K562 (cell line): Measurements from ENCODE around the gene CDH7. TPM values are rescaled to one million over a fixed set of nuclear protein-coding genes. Genes with fewer than 3 reads are reported as not detected.

Experiments used
- ATAC-seq: fragments of 200-7000 bp; cut with Tn5 transposase; 3 replicates; pipeline ENCODE4 v1.9.1; 2020; ENCODE audit warnings: moderate library complexity
- BruUV-seq: library from RNA; stranded (reverse); fragments of 400-500 nt; replicated peaks from 2 replicates; lab custom pipeline; 2021; lab: Mats Ljungman, UMichigan
- CTCF ChIA-PET: fragments of 300-600 bp; formaldehyde crosslinking; extraction: SDS; loops from one replicate; lab custom pipeline; 2021; ENCODE audit warnings: low intra/inter-chr PET ratio; lab: Yijun Ruan, JAX
- POLR2A ChIA-PET: fragments of 300-600, 350-650 bp; sonication (Branson Sonifier 250); formaldehyde crosslinking; extraction: SDS; loops from one replicate; lab custom pipeline; 2021; ENCODE audit warnings: antibody characterized with exemption, inconsistent platforms; lab: Yijun Ruan, JAX
- DNase-seq, 4 experiments: peaks; one replicate each; pipeline versions ENCODE4 v3.0.0 to v3.0.0-alpha.2; 2011 to 2018; ENCODE audit warnings: low spot score in 3 of 4, mixed read lengths in 3 of 4; ENCODE audit errors: extremely low read depth in 1 of 4
- FAIRE-seq: peaks from 2 replicates; lab custom pipeline; 2011; peaks lifted over from hg19 to GRCh38; lab: Jason Lieb, UNC
- H2AFZ ChIP-seq: 2 replicates; pipeline ENCODE4 v1.6.0; 2011; ENCODE audit warnings: low read depth, low read length, control low read depth, inconsistent platforms
- H3K27ac ChIP-seq: fragments of 200-600 bp; 3 replicates; pipeline ENCODE4 v1.8.0; 2011; ENCODE audit warnings: low read depth, mild to moderate bottlenecking, control low read depth, inconsistent platforms, low read length, moderate library complexity, mixed read lengths; ENCODE audit errors: extremely low read depth
- H3K27me3 ChIP-seq, 2 experiments: fragments of 300-600 bp in 1 of 2; 2 replicates in 1 of 2; 3 replicates in 1 of 2; pipeline versions ENCODE4 v1.6.0 to v1.8.0; 2011; ENCODE audit warnings: inconsistent platforms in 2 of 2, low read length in 2 of 2, mild to moderate bottlenecking in 1 of 2, mixed read lengths in 1 of 2, moderate library complexity in 1 of 2; ENCODE audit not compliant: control insufficient read depth in 2 of 2, insufficient read depth in 2 of 2
- H3K36me3 ChIP-seq: fragments of 300-600 bp; 3 replicates; pipeline ENCODE4 v1.8.0; 2011; ENCODE audit warnings: mild to moderate bottlenecking, low read length, inconsistent platforms; ENCODE audit not compliant: control insufficient read depth, insufficient read depth
- H3K4me1 ChIP-seq, 2 experiments: fragments of 200-600 bp in 1 of 2; replicated peaks in 1 of 2; 2 replicates in 1 of 2; 3 replicates in 1 of 2; pipeline versions ENCODE4 v1.5.1 to v1.8.0; 2011; ENCODE audit warnings: inconsistent platforms in 2 of 2, low read length in 2 of 2, mild to moderate bottlenecking in 1 of 2, mixed read lengths in 1 of 2, moderate library complexity in 1 of 2; ENCODE audit not compliant: control insufficient read depth in 2 of 2, insufficient read depth in 2 of 2
- H3K4me2 ChIP-seq: 2 replicates; pipeline ENCODE4 v1.6.1; 2011; ENCODE audit warnings: low read length, control low read depth, inconsistent platforms, mixed read lengths; ENCODE audit not compliant: insufficient read depth
- H3K4me3 ChIP-seq: fragments of 200-600 bp; sonication (generic), shearing (Covaris generic); 2 replicates; pipeline ENCODE4 v1.5.1; 2016; ENCODE audit warnings: control low read depth, inconsistent platforms
- H3K79me2 ChIP-seq: fragments of 200-600 bp; 3 replicates; pipeline ENCODE4 v1.8.0; 2011; ENCODE audit warnings: low read length, inconsistent platforms; ENCODE audit not compliant: control insufficient read depth, insufficient read depth
- H3K9ac ChIP-seq, 2 experiments: 2 replicates each; pipeline versions ENCODE4 v1.6.0 to v1.6.1; 2011; ENCODE audit warnings: low read depth in 2 of 2, low read length in 2 of 2, control low read depth in 1 of 2, inconsistent platforms in 1 of 2, mild to moderate bottlenecking in 1 of 2, mixed read lengths in 1 of 2; ENCODE audit not compliant: insufficient read depth in 1 of 2
- H3K9me1 ChIP-seq: one replicate; pipeline ENCODE4 v1.6.0; 2011; ENCODE audit warnings: inconsistent platforms, mild to moderate bottlenecking, low read length, moderate library complexity; ENCODE audit not compliant: control insufficient read depth, insufficient read depth
- H3K9me3 ChIP-seq: replicated peaks from 2 replicates; pipeline ENCODE4 v1.5.1; 2011; ENCODE audit warnings: low read depth, low read length, inconsistent platforms; ENCODE audit not compliant: control insufficient read depth, insufficient read depth
- H4K20me1 ChIP-seq: replicated peaks from 2 replicates; pipeline ENCODE4 v1.6.1; 2011; ENCODE audit warnings: low read length, inconsistent platforms, mixed read lengths; ENCODE audit not compliant: control insufficient read depth, insufficient read depth
- ATF7 ChIP-seq: fragments of 450-650 bp; IDR thresholded peaks from 2 replicates; pipeline ENCODE4 v1.7.1; 2014; ENCODE audit warnings: mild to moderate bottlenecking, moderate library complexity
- BACH1 ChIP-seq: fragments of 200-800 bp; sonication (Bioruptor generic); IDR thresholded peaks from 2 replicates; pipeline ENCODE4 v1.6.1; 2016; ENCODE audit warnings: missing genetic modification characterization, missing compliant biosample characterization
- FOXA3 ChIP-seq, 2 experiments: fragments of 450-650 bp in 1 of 2; sonication (generic) in 1 of 2; formaldehyde crosslinking; IDR thresholded peaks in 1 of 2; conservative IDR thresholded peaks in 1 of 2; 2 replicates each; pipeline versions ENCODE4 v1.4.0 to v1.8.0; 2020 to 2022; ENCODE audit warnings: mild to moderate bottlenecking in 2 of 2, missing genetic modification reagents in 1 of 2
- HNRNPK ChIP-seq: fragments of 200-400 bp; formaldehyde crosslinking; IDR thresholded peaks from one replicate; pipeline ENCODE4 v1.6.1; 2018; ENCODE audit warnings: mild to moderate bottlenecking, low read depth, low read length; ENCODE audit not compliant: poor library complexity, severe bottlenecking
- KDM2B ChIP-seq: fragments of 250-450 bp; sonication (Bioruptor Pico); IDR thresholded peaks from 2 replicates; pipeline ENCODE4 v1.8.0; 2021; ENCODE audit warnings: mild to moderate bottlenecking, moderate library complexity
- L3MBTL2 ChIP-seq: fragments of 450-650 bp; IDR thresholded peaks from 2 replicates; pipeline ENCODE4 v1.6.1; 2016; ENCODE audit warnings: mild to moderate bottlenecking, moderate library complexity
- MAFK ChIP-seq: IDR thresholded peaks from 2 replicates; pipeline ENCODE4 v1.6.1; 2011; ENCODE audit warnings: low read length, improper control_type of control experiment
- RBFOX2 ChIP-seq: fragments of 200-400 bp; formaldehyde crosslinking; IDR thresholded peaks from 2 replicates; pipeline ENCODE4 v1.6.1; 2017; ENCODE audit warnings: low read depth, mild to moderate bottlenecking, low read length, moderate library complexity
- TCF7 ChIP-seq: sonication (generic); IDR thresholded peaks from 2 replicates; pipeline ENCODE4 v1.6.1; 2016; ENCODE audit warnings: antibody characterized with exemption, borderline replicate concordance
- ZNF134 ChIP-seq: fragments of 250-450 bp; sonication (Bioruptor Pico); conservative IDR thresholded peaks from 2 replicates; pipeline ENCODE4 v1.4.0; 2020
- ZNF354B ChIP-seq: fragments of 250-450 bp; sonication (Bioruptor Pico); IDR thresholded peaks from 2 replicates; pipeline ENCODE4 v1.4.0; 2020
- ZNF449 ChIP-seq: fragments of 250-450 bp; sonication (Bioruptor Pico); IDR thresholded peaks from 2 replicates; pipeline ENCODE4 v1.8.0; 2022; ENCODE audit warnings: moderate library complexity, mild to moderate bottlenecking, inconsistent platforms
- ZNF589 ChIP-seq: fragments of 200-800 bp; sonication (Bioruptor generic); IDR thresholded peaks from 2 replicates; pipeline ENCODE4 v1.6.1; 2016; ENCODE audit warnings: low read depth, missing genetic modification characterization, missing compliant biosample characterization
- ZNF79 ChIP-seq: fragments of 250-450 bp; sonication (Bioruptor Pico); IDR thresholded peaks from 2 replicates; pipeline ENCODE4 v1.4.0; 2020; ENCODE audit warnings: low read depth, mild to moderate bottlenecking, moderate library complexity
- WGBS: fragments of 100-300 bp; shearing (Covaris generic); methylation state at CpG from one replicate; pipeline ENCODE4 v1.1.6; 2016; ENCODE audit warnings: low coverage, mixed read lengths; ENCODE audit not compliant: insufficient coverage; ENCODE audit errors: missing lambda C conversion rate; 5-methylcytosine and 5-hydroxymethylcytosine counted together
- in situ Hi-C: fragments of 300-500 bp; cut with MboI; formaldehyde crosslinking; loops from 4 replicates; pipeline ENCODE4 v1.15.0; 2018; ENCODE audit warnings: inconsistent platforms, mixed read lengths
- intact Hi-C: fragments of 100-400 bp; cut with micrococcal nuclease; formaldehyde crosslinking; loops from 2 replicates; pipeline ENCODE4 v1.14.2; 2022
- polyA plus RNA-seq, 8 experiments: library from polyadenylated mRNA; depleted of rRNA in 4 of 8; stranded (reverse) in 5 of 8; unstranded in 3 of 8; fragments of >200 nt; fragmentation: Nextera tagmentation in 2 of 8; fragmentation: Illumina TruSeq in 1 of 8; extraction: Ambion mirVana in 2 of 8; extraction: Trizol in 1 of 8; gene quantifications; 2 replicates each; pipeline versions ENCODE4 v1.2.1 to v1.2.3, GENCODE V29; 2011 to 2014; ENCODE audit warnings: inconsistent platforms in 1 of 8, missing spikeins in 1 of 8
- total RNA-seq, 7 experiments: library from RNA; depleted of rRNA in 6 of 7; stranded (reverse); fragments of >200 nt in 6 of 7; fragmentation: Illumina TruSeq in 2 of 7; extraction: Trizol in 2 of 7; gene quantifications; 2 replicates each; pipeline versions ENCODE4 v1.2.1 to v1.2.3, GENCODE V29; 2011 to 2021; ENCODE audit warnings: low replicate concordance in 1 of 7

Gene CDH7
- total and polyA plus RNA-seq, 9 of the 15 experiments (the other 6 are each of a cell fraction or from before 2014, with no cell fraction given), result 0.01 to 0.07 (median 0.05) TPM; not detected in 6

- FAIRE-seq, result no peak
- H3K27me3 ChIP-seq, result no peaks in the 10 kb centered on the region
- no peak overlapping the region for H3K27ac ChIP-seq
- TF ChIP-seq FOXA3 (CRISPR knock-in tag; conservative IDR thresholded peaks at IDR 0.05 in 1 of 2, IDR thresholded peaks at IDR 0.05 in 1 of 2) (no peak), ZNF589 (CRISPR knock-in tag) (no peak), ZNF354B (no peak), KDM2B (CRISPR knock-in tag) (no peak), L3MBTL2 (no peak), RBFOX2 (no peak), MAFK (no peak), ZNF79 (CRISPR knock-in tag) (no peak), ZNF134 (CRISPR knock-in tag) (no peak), ATF7 (no peak), BACH1 (tag) (no peak), ZNF449 (CRISPR knock-in tag) (no peak), HNRNPK (no peak), TCF7 (no peak)
- TF ChIP-seq, all 486 proteins: peak for 0
- no peak overlapping the region for H3K4me3 ChIP-seq
- H3K9me3 ChIP-seq, result no peaks in the 10 kb centered on the region
- ChIA-PET POLR2A (no interaction called here), CTCF (no interaction called here)
- H4K20me1 ChIP-seq, result no peaks in the 10 kb centered on the region
- DNase-seq, result no peak
- no peaks in the 10 kb centered on the region for H3K9me1 ChIP-seq
- no TSS peak for BruUV-seq
- intact Hi-C loops (no loop called here), in situ Hi-C loops (no loop called here)
- no peaks in the 10 kb centered on the region for H3K79me2 ChIP-seq
- no peak overlapping the region for H3K4me2 ChIP-seq
- H3K36me3 ChIP-seq, result no peaks in the 10 kb centered on the region
- H2AFZ ChIP-seq, result no peak overlapping the region
- H3K4me1 ChIP-seq, result no peaks in the 10 kb centered on the region
- no peak for ATAC-seq
- WGBS, result 0% methylated on average over 1 of the region's 2 CpGs
- H3K9ac ChIP-seq, result no peak overlapping the region
Observed at GRCh38 chr18:65822826-65823225, 72.0 kb downstream of the CDH7 start.
